A549 treated with DMSO at 1 μM for 4 hours (cell line): ENCODE measurements around the gene ANKRD33B. TPM values are rescaled to one million over a fixed set of nuclear protein-coding genes. Genes with fewer than 3 reads are reported as not detected.

Experiments used
- total RNA-seq: library from RNA; stranded (reverse); fragments of 200-300 nt; extraction: Qiagen RNA extraction; gene quantifications from 5 replicates; pipeline ENCODE4 v1.2.3, GENCODE V29; 2022; ENCODE audit warnings: low read depth

The ANKRD33B gene
- 11.3 to 13.1 TPM (median 12.2 TPM) in 5 replicates for total RNA-seq

GRCh38 chr5:10563945-10564837 lies at the start of gene ANKRD33B:
ANKRD33B (plus strand) TSS chr5:10564070; CDS start chr5:10564468, 398 bp downstream.

Other genes starting within 250 kb of the ANKRD33B start
- gene MARCHF6, start 210.4 kb upstream of the ANKRD33B start, total RNA-seq = 56.3 to 83.9 TPM (median 77.3 TPM) in 5 replicates
- gene ROPN1L, start 122.2 kb upstream of the ANKRD33B start, total RNA-seq = 1.00 to 2.9 TPM (median 2.1 TPM) in 5 replicates
- 55.9 to 65.4 TPM (median 62.3 TPM) in 5 replicates for gene DAP, start 197.2 kb downstream of the ANKRD33B start, total RNA-seq